ENCODE results near the gene IPP. TPM values are rescaled to one million over a fixed set of nuclear protein-coding genes. Genes with fewer than 3 reads are reported as not detected.

Gene IPP
- polyA plus RNA-seq, 1 experiment: 4.4 TPM

- no peaks in the 10 kb centered on the region for H3K27me3 ChIP-seq (ENCODE audit: control insufficient read depth, insufficient read depth, low read length)
- no peak for TF ChIP-seq CTCF (IDR thresholded peaks at IDR 0.05; ENCODE audit: insufficient read depth, low read depth, low read length)
- no peak overlapping the region for H3K4me3 ChIP-seq (ENCODE audit: low read depth, low read length)
- H3K36me3 ChIP-seq (ENCODE audit: control insufficient read depth, insufficient read depth, low read length): no peaks in the 10 kb centered on the region
- DNase-seq (ENCODE audit: low read depth): no peak
- ChIA-PET POLR2A (interaction anchor here (0.6 kb wide), 1 partner anchor 367 kb away, joined by 15 read pairs; no protein-coding TSS in a partner anchor), CTCF (interaction anchor here (0.7 kb wide), 1 partner anchor 438 kb away, joined by 3 read pairs; no protein-coding TSS in a partner anchor)
These were observed 80.4 kb downstream of the IPP start for GRCh38 chr1:45669859-45670655.

- POLR2A ChIA-PET: interaction anchor here (0.6 kb wide), 1 partner anchor 366 kb away, joined by 15 read pairs; no protein-coding TSS in a partner anchor
- no peak for TF ChIP-seq CTCF (IDR thresholded peaks at IDR 0.05; ENCODE audit: insufficient read depth, low read depth, low read length)
- CTCF ChIA-PET: interaction anchor here (1.3 kb wide), 1 partner anchor 19 kb away, joined by 3 read pairs; no protein-coding TSS in a partner anchor
- Histone ChIP-seq H3K27me3 (ENCODE audit: control insufficient read depth, insufficient read depth, low read length) (no peaks in the 10 kb centered on the region), H3K4me3 (ENCODE audit: low read depth, low read length) (no peak overlapping the region), H3K36me3 (ENCODE audit: control insufficient read depth, insufficient read depth, low read length) (no peaks in the 10 kb centered on the region)
- DNase-seq (ENCODE audit: low read depth): no peak
These were observed 81.1 kb downstream of the IPP start for GRCh38 chr1:45669379-45669778.

- H3K27me3 ChIP-seq (ENCODE audit: control insufficient read depth, insufficient read depth, low read length): no peaks in the 10 kb centered on the region
- no peaks in the 10 kb centered on the region for H3K36me3 ChIP-seq (ENCODE audit: control insufficient read depth, insufficient read depth, low read length)
- DNase-seq (ENCODE audit: low read depth): no peak
- TF ChIP-seq CTCF (IDR thresholded peaks at IDR 0.05; ENCODE audit: insufficient read depth, low read depth, low read length): no peak
- ChIA-PET POLR2A (no interaction called here), CTCF (interaction anchor here (1.3 kb wide), 1 partner anchor 18 kb away, joined by 3 read pairs; no protein-coding TSS in a partner anchor)
- no peak overlapping the region for H3K4me3 ChIP-seq (ENCODE audit: low read depth, low read length)
These were observed 81.9 kb downstream of the IPP start for GRCh38 chr1:45668526-45668925.

- no peak for TF ChIP-seq CTCF (IDR thresholded peaks at IDR 0.05; ENCODE audit: insufficient read depth, low read depth, low read length)
- H3K4me3 ChIP-seq (ENCODE audit: low read depth, low read length): no peak overlapping the region
- CTCF ChIA-PET: no interaction called here
- H3K36me3 ChIP-seq (ENCODE audit: control insufficient read depth, insufficient read depth, low read length): no peaks in the 10 kb centered on the region
- H3K27me3 ChIP-seq (ENCODE audit: control insufficient read depth, insufficient read depth, low read length): no peaks in the 10 kb centered on the region
- no peak for DNase-seq (ENCODE audit: low read depth)
- POLR2A ChIA-PET: no interaction called here
These were observed 82.9 kb downstream of the IPP start for GRCh38 chr1:45667321-45668111.

GRCh38 chr1:45666836-45667235, 83.6 kb downstream of the IPP start:
- CTCF ChIA-PET: interaction anchor here (0.7 kb wide), 1 partner anchor 155 kb away, joined by 3 read pairs; no protein-coding TSS in a partner anchor
- Histone ChIP-seq H3K4me3 (ENCODE audit: low read depth, low read length) (no peak overlapping the region), H3K27me3 (ENCODE audit: control insufficient read depth, insufficient read depth, low read length) (no peaks in the 10 kb centered on the region), H3K36me3 (ENCODE audit: control insufficient read depth, insufficient read depth, low read length) (no peaks in the 10 kb centered on the region)
- DNase-seq (ENCODE audit: low read depth): no peak
- TF ChIP-seq CTCF (IDR thresholded peaks at IDR 0.05; ENCODE audit: insufficient read depth, low read depth, low read length): no peak
- POLR2A ChIA-PET: no interaction called here
